Right cardiac atrium (tissue), 5 donors: ENCODE results near the gene HOXB8. TPM values are rescaled to one million over a fixed set of nuclear protein-coding genes. Genes with fewer than 3 reads are reported as not detected.

Experiments
- ATAC-seq, 2 donors: fragments of 200-7000 bp; cut with Tn5 transposase; one replicate each; pipeline versions ENCODE4 v1.8.0 to v1.9.1; 2020; ENCODE audit warnings: moderate library complexity in 2 of 2, mild to moderate bottlenecking in 1 of 2
- DNase-seq, 3 donors: peaks; one replicate each; pipeline ENCODE4 v3.0.0-alpha.2; 2020
- H3K27ac ChIP-seq: one replicate; pipeline ENCODE4 v1.5.1; 2013; ENCODE audit warnings: mild to moderate bottlenecking, low read length, control low read depth, moderate library complexity
- H3K27me3 ChIP-seq: one replicate; pipeline ENCODE4 v1.6.1; 2013; ENCODE audit not compliant: control insufficient read depth, insufficient read depth
- H3K4me1 ChIP-seq: one replicate; pipeline ENCODE4 v1.6.1; 2013; ENCODE audit warnings: low read length; ENCODE audit not compliant: control insufficient read depth, insufficient read depth
- H3K4me3 ChIP-seq: one replicate; pipeline ENCODE4 v1.5.1; 2013; ENCODE audit warnings: low read length, control low read depth
- H3K9me3 ChIP-seq: one replicate; pipeline ENCODE4 v1.6.1; 2013; ENCODE audit warnings: low read length; ENCODE audit not compliant: control insufficient read depth
- WGBS: extraction: QIAGEN DNeasy Blood & Tissue Kit; methylation state at CpG from one replicate; pipeline ENCODE4 v1.1.7; 2013; 5-methylcytosine and 5-hydroxymethylcytosine counted together
- intact Hi-C, 4 donors: fragments of 100-400 bp; cut with DNase I; formaldehyde crosslinking; loops; one replicate each; pipeline versions ENCODE4 v1.11.0 to v1.14.0; 2022 to 2023
- polyA plus RNA-seq: library from polyadenylated mRNA; stranded (reverse); fragments of 200-250 nt; gene quantifications from one replicate; pipeline ENCODE4 v1.2.3, GENCODE V29; 2013
- total RNA-seq, 4 donors: library from RNA; stranded (reverse); fragmentation: NEBNext Ultra II Directional; extraction: Animal tissue kit (Norgen Biotek cat#: 25700); gene quantifications; one replicate each; pipeline ENCODE4 v1.2.1, GENCODE V29; 2021
- donor health status: healthy with polysubstance abuse.
- donor health status: DM: no; HTN: yes; CAD: no.
- donor health status: DM: no; HTN: no; CAD: no.
- donor health status: DM: no; HTN: yes; CAD: no; lungs with severe emphysema.
- donor health status: DM: yes; HTN: yes; CAD: no.

HOXB8 gene
- total and polyA plus RNA-seq, 5 donors, result not detected

- intact Hi-C loops, result loop anchor here in 1 of 4 donors (10.0 kb wide), 1 partner anchor 477 kb away; no protein-coding TSS in a partner anchor
- no peaks in the 10 kb centered on the region for H3K9me3 ChIP-seq
- ATAC-seq (no peak), DNase-seq (no peak)
- H3K27me3 ChIP-seq, result no peaks in the 10 kb centered on the region
- no peak overlapping the region for H3K4me3 ChIP-seq
- WGBS, result 17% methylated on average over 41 of the region's 41 CpGs
- peaks cover 3% of the 10 kb centered on the region for H3K4me1 ChIP-seq
- no peak overlapping the region for H3K27ac ChIP-seq
Measured at GRCh38 chr17:48621410-48622392, 6.6 kb upstream of the HOXB8 start.

- Histone ChIP-seq H3K9me3 (no peaks in the 10 kb centered on the region), H3K27me3 (no peaks in the 10 kb centered on the region), H3K4me1 (peaks cover 3% of the 10 kb centered on the region), H3K27ac (no peak overlapping the region), H3K4me3 (no peak overlapping the region)
- ATAC-seq (no peak), DNase-seq (no peak)
- WGBS, result 27% methylated on average over 6 of the region's 6 CpGs
- intact Hi-C loops, result loop anchor here in 1 of 4 donors (10.0 kb wide), 1 partner anchor 476 kb away; no protein-coding TSS in a partner anchor
Measured at GRCh38 chr17:48620461-48621139, 5.5 kb upstream of the HOXB8 start.

- no peak overlapping the region for H3K4me3 ChIP-seq
- no peak for DNase-seq
- no peaks in the 10 kb centered on the region for H3K27me3 ChIP-seq
- H3K4me1 ChIP-seq, result peaks cover under 1% of the 10 kb centered on the region
- no peak overlapping the region for H3K27ac ChIP-seq
- intact Hi-C loops, result loop anchor here in 3 of 4 donors (5.0 to 10.0 kb wide), 4 partner anchors 283 to 595 kb away; no protein-coding TSS in a partner anchor
- WGBS, result 20% methylated on average over 32 of the region's 32 CpGs
- no peaks in the 10 kb centered on the region for H3K9me3 ChIP-seq
- no peak for ATAC-seq
Measured at GRCh38 chr17:48619826-48620449, 4.8 kb upstream of the HOXB8 start.

GRCh38 chr17:48618256-48618896 lies 3.3 kb upstream of the HOXB8 start:
- H3K27me3 ChIP-seq, result no peaks in the 10 kb centered on the region
- no peaks in the 10 kb centered on the region for H3K4me1 ChIP-seq
- 3% methylated on average over 25 of the region's 25 CpGs for WGBS
- H3K27ac ChIP-seq, result no peak overlapping the region
- DNase-seq (peak; percentile 85 to 94 (median 94)), ATAC-seq (peak; percentile 83 to 91)
- intact Hi-C loops, result loop anchor here in 3 of 4 donors (5.0 to 10.0 kb wide), 3 partner anchors 281 to 594 kb away; no protein-coding TSS in a partner anchor
- H3K4me3 ChIP-seq, result no peak overlapping the region
- H3K9me3 ChIP-seq, result no peaks in the 10 kb centered on the region

- ATAC-seq (no peak), DNase-seq (no peak)
- Histone ChIP-seq H3K27me3 (no peaks in the 10 kb centered on the region), H3K9me3 (no peaks in the 10 kb centered on the region), H3K4me1 (no peaks in the 10 kb centered on the region), H3K27ac (no peak overlapping the region), H3K4me3 (no peak overlapping the region)
- intact Hi-C loops, result loop anchor here in 3 of 4 donors (5.0 to 10.0 kb wide), 3 partner anchors 280 to 593 kb away; no protein-coding TSS in a partner anchor
- WGBS, result 6% methylated on average over 43 of the region's 43 CpGs
Measured at GRCh38 chr17:48617471-48618255, 2.6 kb upstream of the HOXB8 start.

GRCh38 chr17:48616717-48617470 lies 1.8 kb upstream of the HOXB8 start:
- no peak overlapping the region for H3K27ac ChIP-seq
- intact Hi-C loops, result loop anchor here in 3 of 4 donors (5.0 to 10.0 kb wide), 3 partner anchors 280 to 592 kb away; no protein-coding TSS in a partner anchor
- no peaks in the 10 kb centered on the region for H3K27me3 ChIP-seq
- H3K4me1 ChIP-seq, result no peaks in the 10 kb centered on the region
- H3K9me3 ChIP-seq, result no peaks in the 10 kb centered on the region
- WGBS, result 17% methylated on average over 15 of the region's 15 CpGs
- no peak overlapping the region for H3K4me3 ChIP-seq
- DNase-seq (no peak), ATAC-seq (no peak)

GRCh38 chr17:48615963-48616716 lies 1.0 kb upstream of the HOXB8 start:
- ATAC-seq (no peak), DNase-seq (no peak)
- Histone ChIP-seq H3K27ac (no peak overlapping the region), H3K4me1 (no peaks in the 10 kb centered on the region), H3K27me3 (no peaks in the 10 kb centered on the region), H3K4me3 (no peak overlapping the region), H3K9me3 (no peaks in the 10 kb centered on the region)
- 18% methylated on average over 17 of the region's 17 CpGs for WGBS
- intact Hi-C loops, result loop anchor here in 3 of 4 donors (5.0 to 10.0 kb wide), 3 partner anchors 279 to 591 kb away; no protein-coding TSS in a partner anchor

- 4% methylated on average over 55 of the region's 55 CpGs for WGBS
- intact Hi-C loops, result loop anchor here in 2 of 4 donors (10.0 kb wide), 2 partner anchors 309 to 589 kb away; no protein-coding TSS in a partner anchor
- DNase-seq, result no peak
- no peaks in the 10 kb centered on the region for H3K4me1 ChIP-seq
- no peaks in the 10 kb centered on the region for H3K9me3 ChIP-seq
- H3K27ac ChIP-seq, result no peak overlapping the region
- peak overlapping the region; percentile 3 for H3K4me3 ChIP-seq
- no peaks in the 10 kb centered on the region for H3K27me3 ChIP-seq
- ATAC-seq, result no peak
Measured at GRCh38 chr17:48613862-48614694, 1.0 kb downstream of the HOXB8 start.
